GM19372 (cell line): ENCODE measurements around the gene TIGIT.

ENCODE experiments used
- ATAC-seq: cut with Tn5 transposase; IDR thresholded peaks from one replicate; pipeline ENCODE4 v1.9.1; 2021; ENCODE audit warnings: mild to moderate bottlenecking, low read depth, moderate library complexity; ENCODE audit not compliant: unreplicated experiment

TIGIT gene

DNA sequence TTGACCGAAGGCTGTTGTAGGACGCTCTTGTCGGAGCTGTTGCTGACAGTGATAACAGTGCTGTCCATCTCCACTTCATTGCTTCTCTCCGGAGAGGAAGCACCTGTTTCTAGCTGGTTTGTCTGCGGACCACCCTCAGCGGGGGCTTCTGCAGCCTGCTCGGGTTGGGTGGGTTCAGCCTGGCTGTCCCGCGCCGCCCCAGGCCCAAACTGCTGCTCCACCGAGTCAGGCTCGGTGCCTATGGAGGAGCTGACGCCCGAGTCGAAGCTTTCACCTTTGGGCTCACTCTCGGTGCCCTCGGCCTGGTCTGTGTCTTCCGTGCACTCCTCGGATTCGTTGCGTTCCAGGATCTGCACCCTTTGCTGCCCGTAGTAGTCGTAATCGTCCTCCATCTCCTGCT, 56.9 kb downstream of the TIGIT start:
- ATAC-seq = no peak

DNA sequence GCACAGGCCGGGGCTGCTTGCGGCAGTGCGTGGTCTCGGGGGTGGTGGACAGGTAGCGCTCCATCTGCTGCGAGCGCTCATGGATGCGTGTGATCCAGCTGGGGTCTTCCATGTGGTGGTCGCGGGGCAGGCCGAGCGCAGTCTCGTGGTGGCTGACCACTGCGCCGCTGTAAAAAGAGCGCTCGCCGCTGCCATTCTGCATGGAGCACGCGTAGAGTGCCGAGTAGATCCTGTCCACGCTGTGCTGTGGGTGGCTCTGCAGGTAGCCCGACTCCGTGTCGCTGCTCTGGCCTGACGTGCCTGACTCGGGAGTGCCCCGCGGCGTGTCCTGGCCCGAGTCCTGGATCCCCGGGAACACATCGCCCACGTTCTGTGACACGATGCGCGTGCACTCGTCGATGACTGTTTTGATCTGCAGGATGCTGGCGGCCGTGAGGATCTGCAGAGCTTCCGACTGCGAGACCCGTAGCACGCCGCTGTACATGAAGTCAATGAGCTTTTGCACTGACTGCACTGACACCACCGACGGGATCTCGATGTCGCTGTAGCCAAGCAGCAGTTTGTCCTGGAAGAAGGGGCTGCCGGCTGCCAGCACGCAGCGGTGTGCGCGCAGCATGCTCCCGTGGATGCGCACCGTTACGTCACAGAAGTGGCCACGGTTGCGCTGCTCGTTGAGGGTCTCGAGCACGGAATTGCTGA, 57.4 kb downstream of the TIGIT start:
- ATAC-seq = no peak

DNA sequence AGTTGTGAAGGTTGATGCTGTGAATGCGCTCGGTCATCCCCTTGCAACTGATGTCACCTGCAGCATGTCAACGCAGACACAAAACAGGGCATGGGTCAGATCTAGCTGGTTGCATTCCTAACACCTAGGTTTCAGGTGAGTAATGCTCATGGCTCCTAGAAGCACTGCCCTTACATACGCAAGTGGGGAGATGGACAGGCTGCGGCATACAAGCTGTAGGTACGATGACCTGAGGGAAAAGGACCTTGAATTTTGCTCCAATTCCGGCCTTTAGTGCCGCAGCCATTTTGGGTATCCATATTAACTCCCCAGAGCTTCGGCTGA, 58.0 kb downstream of the TIGIT start:
- ATAC-seq = no peak

DNA sequence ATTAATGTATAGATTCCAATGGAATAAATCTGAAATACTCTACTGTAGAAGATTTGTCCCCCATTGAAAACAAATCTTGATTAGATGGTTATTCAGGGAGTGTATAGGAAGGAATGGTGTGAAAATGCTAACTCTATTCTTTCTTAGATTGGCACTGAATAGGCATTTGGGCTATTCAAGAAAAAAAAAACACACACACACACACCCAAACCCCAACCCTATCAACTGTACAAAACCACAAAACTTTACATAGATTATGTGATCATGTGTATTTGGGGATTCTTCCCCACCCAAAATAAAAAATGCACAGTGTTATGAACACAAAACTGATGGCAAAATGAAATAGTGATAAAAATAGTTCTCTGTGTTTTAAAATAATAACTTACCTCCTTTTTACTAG, 61.8 kb downstream of the TIGIT start:
- ATAC-seq = no peak

DNA sequence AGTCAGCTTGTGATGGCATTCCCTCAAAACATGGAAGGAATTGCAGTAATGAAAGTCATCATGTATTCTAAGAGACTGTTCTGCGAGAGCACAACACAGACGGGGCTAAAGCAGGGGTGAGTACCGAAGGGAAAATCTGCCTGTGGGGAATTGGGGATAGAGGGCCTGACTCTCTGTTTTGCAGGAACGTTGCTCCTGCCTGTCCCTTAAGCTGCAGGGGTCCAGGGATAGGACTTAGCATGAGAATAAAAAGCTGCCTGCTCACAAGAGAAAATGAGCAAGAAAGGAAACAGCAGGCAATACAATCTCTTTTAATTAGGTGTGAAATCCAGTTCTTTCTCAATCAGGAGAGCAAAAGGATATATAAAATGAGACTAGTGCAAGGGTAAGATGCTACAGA, 62.2 kb downstream of the TIGIT start:
- no peak for ATAC-seq

DNA sequence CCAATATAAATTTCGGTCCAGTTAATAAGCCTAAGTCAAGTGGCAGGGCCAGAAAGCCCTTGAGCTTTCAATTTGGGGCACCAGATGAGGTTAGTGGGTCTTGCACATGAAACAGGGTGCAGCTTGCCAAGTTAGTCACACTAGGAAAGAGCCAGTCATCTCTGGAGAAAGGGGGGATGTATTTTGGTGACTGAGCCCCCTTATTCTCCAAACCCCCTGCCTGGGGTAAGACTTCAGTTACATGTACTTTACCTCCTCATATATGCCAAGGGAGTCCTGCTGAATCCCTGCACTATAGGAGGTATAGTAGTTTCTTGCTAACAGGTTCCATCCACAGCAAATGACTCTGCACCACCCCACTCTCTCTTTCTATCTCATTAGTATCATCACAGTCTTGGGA, 62.7 kb downstream of the TIGIT start:
- ATAC-seq = no peak
